HG03342 (cell line): ENCODE data around the gene HDAC7.
A peak's percentile ranks its signal among the peaks of the same experiment; 100 is the strongest.

ENCODE experiments used
- ATAC-seq: cut with Tn5 transposase; IDR thresholded peaks from one replicate; pipeline ENCODE4 v1.9.1; 2021; ENCODE audit warnings: mild to moderate bottlenecking, moderate library complexity; ENCODE audit not compliant: unreplicated experiment

Gene HDAC7

DNA sequence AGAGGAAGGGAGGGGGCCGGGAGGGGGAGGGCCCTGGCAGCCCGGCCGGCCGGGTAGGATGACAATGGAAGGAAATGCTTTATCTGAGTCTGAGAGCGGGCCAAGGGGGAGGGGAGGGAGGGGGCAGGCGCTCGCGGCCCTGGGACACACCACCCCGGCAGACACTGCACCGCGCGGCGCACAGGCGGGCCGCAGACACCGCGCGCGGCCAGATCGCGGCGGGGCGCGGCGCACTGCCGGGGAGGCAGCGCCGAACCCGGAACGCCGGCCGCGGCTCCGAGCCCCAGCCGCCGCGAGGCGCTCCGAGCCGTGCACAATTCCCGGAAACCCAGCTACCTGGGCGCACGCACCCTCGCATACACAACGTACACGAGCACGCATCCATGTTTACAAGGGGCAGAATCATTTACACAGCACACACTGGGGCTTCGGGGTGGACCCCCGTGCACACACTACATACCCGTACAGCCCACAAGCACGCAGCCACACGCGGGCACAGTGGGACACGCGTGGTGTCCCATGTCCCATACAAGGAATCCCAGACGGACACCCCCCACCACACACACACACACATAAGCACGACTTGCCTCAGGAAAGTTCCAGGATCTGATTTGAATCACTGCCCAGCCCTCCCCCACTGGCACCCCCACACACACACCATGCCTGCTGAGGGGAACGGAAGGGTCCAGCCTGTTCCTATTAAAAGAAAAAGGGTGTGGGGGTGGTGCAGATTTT, at the start of gene HDAC7:
TSS of gene HDAC7 (minus strand) at position 8 of the 735 bp plus-strand sequence. CDS start 118 bp downstream, outside the sequence.
- peak; percentile 37 for ATAC-seq

DNA sequence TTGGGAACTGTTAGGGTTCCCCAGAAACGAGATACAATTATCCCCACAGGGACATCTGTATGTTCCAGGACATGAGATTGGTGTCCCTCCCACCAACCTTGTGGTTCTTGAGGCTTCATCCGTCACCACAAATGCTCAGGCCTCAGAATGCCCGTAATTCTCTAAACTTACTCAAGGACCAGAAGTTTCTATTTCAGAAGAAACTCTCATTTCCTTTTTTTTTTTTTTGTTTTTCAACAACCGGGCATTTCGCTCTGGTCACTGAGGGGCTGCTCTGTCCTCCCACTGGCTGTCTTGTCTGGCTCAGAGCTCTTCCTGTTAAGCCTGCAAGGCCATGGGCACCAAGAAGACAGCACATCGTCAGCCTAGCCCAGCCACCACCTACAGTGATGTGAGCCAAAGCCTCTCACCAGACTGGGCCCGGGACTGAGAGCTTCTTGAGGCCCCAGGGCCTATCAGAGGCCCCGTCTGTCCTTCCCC, 48.9 kb upstream of the HDAC7 start:
- ATAC-seq, result peak; percentile 59

DNA sequence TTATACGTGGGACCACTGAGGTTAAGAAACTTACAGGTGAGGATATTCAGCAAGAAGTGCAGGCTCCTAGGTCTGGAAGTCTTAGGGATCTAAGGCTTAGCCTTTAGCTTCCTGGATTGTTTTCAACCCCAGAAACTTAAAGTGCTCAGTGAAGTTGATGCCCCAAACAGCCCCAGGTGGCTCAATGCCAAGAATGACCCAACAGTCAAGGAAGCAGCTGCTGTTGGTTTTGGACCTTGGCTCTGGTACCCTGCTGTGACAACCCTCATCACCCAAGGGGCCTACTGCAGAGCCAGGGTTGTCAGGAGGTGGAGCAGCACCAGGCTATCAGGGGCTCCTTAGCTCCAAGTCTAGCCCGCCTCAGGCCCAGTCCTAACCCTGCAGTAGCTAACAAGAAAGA, 48.3 kb upstream of the HDAC7 start:
- peak; percentile 9 for ATAC-seq

DNA sequence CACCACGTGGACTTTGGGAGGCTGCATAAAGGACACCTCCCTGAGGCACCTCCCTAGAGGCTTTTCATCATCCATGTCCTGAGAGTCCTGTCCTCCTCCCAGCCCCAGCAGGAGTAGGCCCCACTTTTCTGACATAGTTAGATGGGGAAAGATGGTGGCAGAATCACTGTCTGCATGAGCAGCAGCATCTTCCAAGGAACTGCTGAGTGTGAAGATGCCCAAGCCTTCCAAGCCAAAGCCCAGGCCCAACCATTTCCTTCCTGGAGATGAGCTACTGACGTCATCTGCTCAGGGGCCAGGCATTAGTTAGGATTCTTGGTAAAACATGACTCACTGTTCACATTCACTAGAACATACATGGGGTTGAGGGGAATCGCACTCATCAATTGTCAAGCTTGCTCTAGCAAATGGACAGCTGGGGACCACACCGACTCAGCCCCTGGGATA, 47.8 kb upstream of the HDAC7 start:
- ATAC-seq, result no peak

DNA sequence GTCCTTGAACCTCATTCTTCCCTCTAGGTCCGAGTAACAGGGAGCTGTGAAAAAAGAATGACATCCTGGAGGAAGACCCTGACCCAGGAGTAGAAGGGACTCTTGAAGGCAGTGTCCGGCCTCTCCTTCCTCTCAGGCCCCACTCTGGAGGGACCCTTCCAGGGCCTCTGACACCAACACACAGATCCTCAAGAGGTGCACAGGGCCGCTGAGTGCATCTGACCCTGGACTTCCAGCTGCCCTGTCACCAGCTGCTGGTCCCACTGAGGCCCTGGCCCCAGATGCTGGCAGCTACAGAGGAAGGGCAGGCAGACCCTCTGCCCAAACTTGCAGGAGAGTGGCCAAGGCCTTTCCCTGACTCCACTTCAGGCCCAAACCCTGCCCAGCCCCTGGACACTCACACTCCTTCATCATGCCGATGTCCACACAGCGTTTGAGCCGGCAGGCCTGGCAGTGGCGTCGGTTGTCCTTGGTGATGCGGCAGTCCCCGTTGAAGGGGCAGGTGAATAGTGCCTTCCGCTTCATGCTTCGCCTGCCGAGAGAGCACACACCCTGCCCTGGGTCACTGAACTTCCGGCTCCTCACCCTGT, 45.0 kb upstream of the HDAC7 start:
- no peak for ATAC-seq

DNA sequence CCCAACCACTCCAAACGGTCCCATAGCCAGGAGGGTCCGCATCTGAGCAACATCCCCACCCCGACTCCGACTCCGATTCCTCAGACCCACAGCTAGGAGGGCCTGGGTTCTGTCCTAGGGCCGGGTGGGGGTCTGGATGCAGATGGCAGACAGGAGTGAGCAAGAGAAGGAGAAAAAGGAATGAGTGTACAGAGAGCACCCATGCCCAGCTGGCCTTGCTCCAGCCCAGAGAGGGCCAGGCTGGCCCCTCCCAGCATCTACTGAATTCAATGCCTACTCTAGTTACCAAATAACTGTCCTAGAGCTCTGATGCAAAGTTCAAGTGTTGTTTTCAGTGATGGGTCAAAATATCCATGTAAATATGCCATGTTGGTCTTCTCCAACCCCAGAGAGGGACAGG, 44.3 kb upstream of the HDAC7 start:
- ATAC-seq, result no peak

DNA sequence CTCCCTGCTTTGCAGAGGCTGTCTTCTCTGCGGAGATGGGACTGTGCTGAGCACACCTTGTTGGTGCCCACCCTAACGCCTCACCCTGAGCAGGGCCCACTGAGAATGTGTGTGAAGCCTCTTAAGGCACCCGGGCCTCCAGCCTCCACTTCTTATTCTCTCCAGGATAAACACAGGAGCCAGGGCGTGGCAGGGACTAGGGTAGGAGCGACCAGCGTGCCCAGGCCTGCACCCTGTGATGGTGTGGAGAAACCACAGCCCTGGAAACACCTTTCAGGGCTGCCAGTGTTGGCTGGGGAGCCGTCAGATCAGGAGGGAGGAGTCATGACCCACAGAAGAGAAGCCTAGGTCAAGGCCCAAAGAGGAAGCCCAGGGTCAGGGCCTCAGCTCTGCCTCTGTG, 43.8 kb upstream of the HDAC7 start:
- no peak for ATAC-seq

DNA sequence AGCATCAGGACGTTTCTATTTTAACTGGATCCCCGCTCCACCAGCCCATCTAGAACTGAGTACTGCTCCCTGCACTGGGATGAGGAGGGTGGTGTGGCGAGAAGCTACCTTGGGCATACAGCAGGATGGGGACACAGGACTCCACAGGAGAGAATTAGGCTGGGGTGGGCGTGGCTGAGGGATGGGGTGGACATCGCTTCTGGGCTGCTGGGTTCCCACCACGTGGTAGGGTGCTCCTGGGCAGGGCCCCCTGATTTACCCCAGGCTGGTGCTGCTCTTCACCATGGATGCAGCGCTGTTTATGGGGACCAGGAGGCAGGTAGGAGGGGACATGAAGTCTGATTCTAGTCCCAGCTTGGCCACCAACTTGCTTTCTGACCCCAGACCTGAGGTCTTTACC, 43.2 kb upstream of the HDAC7 start:
- no peak for ATAC-seq

DNA sequence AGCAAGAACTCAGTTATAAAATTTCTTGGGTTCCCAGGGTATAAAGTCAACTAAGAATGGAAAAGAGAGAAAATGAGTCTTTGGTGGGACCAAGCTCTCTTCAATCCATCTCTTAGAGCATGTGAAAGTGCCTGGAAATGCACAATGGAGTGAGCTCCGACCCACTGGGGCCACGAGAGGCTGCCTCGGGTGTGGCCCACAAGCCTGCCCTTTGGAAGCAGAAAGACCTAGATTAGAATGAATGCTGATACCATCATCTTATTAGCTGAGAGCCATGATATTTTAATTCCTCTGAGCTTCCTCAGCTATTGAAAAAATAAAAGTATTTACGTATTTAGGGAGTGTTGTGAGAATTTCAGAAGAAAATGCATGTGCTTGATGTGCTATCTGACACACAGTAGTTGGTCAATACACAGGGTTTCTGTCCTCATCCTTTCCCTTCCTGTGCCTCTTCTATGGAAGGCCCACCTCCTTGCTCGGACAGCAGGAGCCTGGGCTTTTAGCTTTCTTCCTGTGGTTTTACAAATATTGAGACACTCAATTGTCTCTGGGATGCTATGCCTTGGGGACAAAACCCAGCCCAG, 42.6 kb upstream of the HDAC7 start:
- ATAC-seq, result no peak

DNA sequence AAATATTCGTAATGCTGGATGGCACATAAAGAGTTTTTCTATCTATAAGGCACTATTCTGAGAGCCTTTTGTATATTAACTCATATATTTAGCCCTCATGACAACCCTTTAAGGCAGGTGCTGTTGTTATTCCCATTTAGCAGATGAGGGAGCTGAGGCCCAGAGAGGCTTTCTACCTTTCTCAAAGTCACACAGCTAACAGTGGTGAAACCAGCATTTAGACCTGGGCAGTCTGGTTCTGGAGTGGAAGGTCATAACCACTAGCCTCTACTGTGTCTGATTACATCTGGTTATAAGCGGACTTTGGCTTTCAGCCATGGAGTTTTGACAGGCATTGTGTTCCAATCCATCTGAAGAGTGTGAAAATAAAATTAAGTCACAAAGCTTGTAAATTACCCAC, 41.2 kb upstream of the HDAC7 start:
- ATAC-seq, result no peak

DNA sequence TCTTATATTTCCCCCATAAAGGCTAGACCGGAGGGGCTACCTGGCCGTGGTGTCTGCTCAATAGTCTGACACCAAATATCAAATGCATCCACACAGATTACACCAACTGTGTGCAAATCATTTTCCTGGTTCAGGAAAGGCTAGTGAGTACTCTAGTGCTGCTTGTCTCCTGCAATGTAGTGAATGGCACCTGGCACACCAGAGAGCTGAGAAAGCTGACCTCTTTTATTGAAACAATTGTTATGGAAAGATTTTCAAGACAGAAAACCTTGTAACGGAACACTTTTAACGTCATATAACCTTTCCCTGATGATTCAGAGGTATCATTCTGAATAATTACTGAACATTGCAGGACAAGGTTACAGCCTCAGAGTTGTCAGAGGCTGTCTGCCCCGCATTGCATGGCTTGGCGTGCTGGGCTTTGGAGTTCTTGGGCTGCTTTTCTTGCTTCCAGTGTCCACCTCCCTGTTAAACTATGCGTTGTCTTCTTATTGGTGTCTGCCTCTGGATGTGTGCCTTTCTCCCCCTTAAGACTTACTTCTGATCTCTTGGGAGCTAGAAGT, 40.7 kb upstream of the HDAC7 start:
- no peak for ATAC-seq

DNA sequence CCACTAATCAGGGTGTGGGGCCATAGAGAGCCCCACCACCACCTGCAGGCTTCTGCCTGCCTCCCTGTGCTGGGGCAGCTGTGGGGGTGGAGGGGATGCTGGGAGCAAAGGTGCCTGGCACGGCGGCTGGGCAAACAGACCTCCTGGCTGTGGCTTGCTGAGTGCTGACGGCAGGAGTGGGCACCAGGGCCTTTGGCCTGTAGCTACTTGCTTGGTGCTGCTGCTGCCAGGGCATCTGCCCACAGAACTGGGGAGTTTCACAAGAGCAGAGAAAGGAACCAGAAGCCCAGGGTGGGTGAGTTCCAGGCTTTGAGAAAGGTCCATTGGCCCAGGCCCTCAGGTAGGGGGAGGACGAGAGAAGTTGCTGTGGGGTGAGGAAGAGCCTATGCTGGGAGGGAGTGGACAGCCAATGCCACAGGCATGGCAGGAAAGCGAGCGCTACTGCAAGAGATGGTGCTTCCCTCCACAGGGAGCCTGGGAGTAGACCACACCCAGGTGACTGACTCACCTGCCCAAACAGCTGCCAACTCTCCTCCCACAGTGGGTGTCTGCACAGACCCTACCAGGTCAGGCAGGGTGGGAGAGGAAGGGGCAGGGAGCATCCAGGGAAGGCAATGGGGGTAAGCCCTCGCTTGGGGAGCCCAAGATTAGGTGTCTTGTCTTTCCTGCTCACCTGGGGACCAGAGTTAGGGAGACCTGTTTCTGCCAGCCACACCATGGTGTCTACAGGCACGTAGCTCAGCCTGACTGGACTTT, 39.0 kb upstream of the HDAC7 start:
- no peak for ATAC-seq

DNA sequence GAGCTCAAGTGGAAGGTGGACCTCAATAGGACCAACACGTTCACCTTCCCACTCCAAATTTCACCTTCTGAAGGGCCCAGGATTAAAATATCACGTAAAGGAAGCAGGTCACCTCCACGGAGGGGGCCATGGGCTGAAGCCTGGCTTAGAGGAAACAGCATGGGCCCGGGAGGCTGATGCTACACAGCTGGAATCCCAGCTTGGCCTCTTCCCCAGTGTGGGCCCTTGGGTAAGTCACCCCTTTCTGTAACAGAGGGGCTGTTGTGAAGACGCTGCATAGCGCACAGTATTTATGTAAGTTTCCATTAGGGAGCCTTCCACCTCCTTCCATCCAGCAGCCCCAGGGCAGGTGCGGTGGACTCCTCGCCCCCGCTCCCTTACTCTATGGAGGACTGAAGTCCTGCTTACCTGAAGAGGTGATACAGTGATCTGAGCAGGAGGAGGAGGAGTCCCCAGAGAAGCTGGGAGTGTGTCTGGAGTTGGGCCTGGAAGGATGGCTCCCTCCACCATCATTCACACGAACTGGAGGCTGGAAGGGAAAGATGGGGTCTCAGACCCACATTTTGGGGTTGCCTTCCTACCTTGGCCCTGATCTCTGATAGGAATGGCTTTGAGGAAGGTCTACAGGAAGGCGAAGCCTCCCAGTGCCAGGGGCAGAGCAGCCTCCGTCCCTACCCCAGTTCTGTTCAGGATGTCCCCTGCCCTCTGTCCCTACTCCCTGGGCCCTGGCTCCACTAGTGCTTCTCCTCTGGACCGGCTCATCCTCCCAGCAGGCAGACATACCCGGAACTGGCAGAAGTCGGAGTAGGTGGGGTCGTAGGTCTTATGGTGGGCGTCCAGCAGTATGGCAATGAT, 37.2 kb upstream of the HDAC7 start:
- ATAC-seq, result no peak

DNA sequence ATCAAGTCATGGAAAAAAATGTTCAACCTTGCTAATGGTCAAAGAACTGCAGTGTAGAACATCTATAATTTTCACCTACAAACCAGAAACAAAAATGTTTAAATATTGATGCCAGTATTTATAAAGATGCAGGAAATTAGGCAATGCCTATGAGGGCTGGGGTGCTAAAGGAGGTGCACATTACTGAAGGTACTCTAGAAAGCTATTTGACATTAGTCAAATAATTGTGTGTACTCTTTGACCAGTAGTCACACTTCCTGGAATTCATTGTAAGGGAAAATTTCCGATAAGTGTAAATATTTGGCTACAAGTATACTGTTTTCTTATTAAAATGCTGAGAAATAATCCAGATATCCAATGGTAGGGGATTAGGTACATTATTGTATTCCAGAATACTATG, 36.4 kb upstream of the HDAC7 start:
- ATAC-seq, result no peak

DNA sequence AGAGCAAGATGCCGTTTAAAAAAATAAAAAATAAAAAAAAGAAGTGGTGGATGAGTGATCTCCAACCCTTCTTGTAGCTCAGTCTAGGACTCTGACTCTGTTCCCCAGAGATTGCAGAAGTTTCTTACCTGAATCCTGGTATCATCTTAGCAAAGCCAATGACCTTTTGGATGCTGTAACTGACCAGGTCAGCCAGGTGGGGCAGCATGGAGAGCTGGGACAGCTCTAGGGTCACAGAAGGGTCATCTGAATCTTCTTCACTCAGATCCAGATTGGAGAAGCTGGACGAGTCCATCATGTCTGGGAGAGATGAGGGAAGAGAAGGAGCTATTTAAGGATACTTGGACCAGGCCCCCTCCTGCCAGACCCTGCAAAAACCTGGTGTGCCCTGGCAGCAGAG, 35.8 kb upstream of the HDAC7 start:
- ATAC-seq, result no peak

DNA sequence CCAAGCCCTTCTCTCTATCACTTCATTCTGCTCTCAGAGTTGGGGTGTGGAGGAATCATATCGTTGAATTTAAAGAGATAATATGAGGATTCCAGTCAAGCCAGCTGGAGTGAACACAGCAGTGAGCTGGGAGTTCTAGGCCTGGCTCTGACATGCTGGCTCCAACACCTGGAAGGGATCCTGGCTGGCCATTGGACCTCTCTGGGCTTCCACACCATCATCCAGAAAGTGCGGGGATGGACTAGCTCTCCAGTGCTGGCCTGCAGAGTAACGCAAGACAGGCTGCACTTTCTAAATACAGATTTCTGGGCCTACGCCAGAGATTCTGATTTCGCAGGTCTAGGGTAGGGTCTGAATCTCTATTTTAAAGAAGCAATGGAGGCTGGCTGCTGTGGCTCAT, 34.8 kb upstream of the HDAC7 start:
- no peak for ATAC-seq

DNA sequence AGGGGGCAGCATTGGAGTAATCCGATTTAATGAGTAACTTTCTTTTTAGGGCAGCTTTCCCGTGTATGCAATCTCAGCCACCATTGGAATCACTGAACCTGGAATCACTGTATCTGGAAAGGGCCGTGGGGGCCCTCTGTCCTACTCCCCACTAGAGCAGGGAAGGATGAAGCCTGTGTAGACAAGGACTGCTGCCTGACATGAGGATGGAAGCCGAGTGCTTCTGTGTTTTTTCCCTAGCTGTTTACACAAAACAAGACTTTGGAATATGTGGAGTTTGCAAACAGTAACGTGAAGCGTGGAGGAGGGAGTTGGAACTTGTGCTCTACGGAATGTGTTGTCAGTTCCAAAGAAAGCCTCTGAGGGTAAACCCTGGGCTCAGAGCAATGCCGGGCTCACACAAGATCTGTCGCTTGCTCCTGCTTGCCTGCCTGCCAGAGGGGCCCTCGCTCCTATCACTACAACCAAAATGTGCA, 32.4 kb upstream of the HDAC7 start:
- ATAC-seq, result no peak

DNA sequence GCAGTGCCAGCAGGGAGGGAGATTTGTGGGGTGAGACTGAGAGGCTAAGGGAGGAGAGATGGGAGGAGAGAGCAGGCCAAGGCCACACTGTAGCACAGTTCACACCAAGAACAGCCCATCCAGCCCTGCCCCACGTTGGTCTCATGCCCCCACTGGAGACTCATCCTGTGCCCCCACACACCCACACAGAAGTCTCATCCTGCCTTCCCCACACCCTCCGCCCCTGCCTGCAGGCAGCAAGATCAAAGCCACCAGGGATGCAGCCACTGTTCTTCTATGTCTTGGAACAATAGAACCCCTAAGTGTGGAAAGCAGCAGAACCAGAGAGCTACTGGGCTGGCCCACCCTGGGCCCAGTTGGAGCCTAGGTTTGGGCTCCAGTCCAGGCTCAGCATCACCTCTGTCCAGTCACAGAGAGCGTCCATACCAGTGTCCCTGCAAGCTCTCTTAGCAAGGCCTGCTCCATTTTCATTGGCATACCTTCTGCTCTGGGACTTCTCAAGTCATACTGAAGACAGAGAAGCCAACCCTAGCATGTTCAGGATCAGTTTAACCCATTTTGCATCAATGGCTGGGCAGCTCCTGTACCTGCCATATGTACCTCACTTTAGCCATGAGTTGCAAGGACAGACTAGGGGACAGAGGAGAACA, 31.7 kb upstream of the HDAC7 start:
- no peak for ATAC-seq
